Activated CD8-positive, alpha-beta memory T cell treated with anti-CD3 and anti-CD28 coated beads, Interleukin-2, amount 50 U/mL, for 1 hour (primary cell): Measurements from ENCODE around the gene SCP2.

ENCODE experiments used
- DNase-seq: peaks from one replicate; pipeline ENCODE4 v3.0.0-alpha.2; 2020; ENCODE audit errors: extremely low read depth

The SCP2 gene, protein sequence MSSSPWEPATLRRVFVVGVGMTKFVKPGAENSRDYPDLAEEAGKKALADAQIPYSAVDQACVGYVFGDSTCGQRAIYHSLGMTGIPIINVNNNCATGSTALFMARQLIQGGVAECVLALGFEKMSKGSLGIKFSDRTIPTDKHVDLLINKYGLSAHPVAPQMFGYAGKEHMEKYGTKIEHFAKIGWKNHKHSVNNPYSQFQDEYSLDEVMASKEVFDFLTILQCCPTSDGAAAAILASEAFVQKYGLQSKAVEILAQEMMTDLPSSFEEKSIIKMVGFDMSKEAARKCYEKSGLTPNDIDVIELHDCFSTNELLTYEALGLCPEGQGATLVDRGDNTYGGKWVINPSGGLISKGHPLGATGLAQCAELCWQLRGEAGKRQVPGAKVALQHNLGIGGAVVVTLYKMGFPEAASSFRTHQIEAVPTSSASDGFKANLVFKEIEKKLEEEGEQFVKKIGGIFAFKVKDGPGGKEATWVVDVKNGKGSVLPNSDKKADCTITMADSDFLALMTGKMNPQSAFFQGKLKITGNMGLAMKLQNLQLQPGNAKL

DNA sequence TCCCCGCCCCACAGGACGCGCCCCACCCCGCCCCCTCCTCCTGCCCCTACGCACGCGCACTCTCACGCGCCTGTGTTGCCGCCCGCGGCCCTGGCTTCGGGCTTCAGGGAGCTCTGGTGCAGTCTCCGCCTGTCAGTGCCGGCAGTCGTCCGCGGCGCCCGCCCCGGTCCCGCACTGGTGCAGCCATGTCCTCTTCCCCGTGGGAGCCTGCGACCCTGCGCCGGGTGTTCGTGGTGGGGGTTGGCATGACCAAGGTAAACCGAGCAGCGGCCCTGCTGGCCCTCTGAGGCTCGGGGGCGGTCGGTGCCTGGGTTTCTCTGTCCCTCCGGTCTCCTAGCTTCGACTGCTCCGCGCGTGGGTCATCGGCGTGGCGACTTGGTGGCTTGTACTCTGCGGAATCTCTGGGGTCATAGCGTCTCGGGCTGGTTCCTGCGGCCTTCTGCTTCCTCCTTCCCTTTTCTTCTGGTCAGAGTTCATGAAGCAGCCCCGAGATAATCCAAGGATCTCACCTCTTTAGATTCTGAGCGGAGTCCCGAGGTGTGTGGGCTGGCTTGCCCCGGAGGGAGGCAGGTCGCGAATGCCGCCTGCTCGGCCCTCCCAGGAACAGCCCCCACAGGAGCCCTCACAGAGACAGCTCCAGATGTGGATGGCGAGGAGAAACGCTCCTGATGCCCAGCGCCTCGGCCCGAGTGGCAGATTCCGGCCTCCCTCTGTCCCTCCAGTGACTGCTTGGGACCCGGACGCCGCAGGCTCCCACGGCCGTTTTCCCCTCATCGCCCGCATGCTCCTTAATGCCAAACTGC lies at the start of gene SCP2:
SCP2 (plus strand) TSS at position 65 of the 803 bp plus-strand sequence; CDS start at position 186, 121 bp downstream.
- peak; percentile 44 for DNase-seq

DNA sequence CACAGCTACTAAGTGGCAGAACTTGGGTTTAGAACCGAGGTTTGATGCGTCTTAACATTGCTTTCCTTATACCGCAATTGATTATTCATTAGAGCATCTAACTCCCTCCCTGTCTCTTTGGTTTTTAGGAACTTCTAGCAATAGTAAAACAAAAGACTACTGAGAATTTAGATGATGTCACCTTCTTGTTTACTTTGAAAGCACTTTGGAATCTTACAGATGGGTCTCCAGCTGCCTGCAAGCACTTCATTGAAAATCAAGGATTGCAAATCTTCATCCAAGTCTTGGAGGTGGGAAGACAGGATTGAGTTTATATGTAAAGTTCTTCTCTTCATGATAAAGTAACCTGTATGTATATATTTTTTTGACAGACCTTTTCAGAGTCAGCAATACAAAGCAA lies 49.5 kb upstream of the SCP2 start:
- DNase-seq: no peak

DNA sequence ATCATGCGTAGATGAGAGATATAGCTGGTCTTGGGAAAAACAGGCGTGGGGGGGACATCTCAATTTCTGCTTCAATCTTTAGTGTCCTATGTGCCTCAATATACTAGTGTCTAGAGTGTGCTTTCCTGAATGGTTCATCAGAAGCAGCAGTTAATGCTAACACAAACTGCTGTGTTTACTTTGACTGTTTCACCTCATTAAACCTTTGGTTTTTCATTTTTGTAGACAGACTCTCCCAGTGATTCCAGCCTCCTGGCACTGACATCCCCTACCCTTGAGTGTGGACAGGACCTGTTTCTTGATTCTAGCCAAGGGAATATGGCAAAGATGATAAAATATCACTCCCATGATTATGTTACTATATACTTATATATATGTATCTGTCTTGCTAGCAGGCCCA lies 46.9 kb upstream of the SCP2 start:
- DNase-seq: no peak

DNA sequence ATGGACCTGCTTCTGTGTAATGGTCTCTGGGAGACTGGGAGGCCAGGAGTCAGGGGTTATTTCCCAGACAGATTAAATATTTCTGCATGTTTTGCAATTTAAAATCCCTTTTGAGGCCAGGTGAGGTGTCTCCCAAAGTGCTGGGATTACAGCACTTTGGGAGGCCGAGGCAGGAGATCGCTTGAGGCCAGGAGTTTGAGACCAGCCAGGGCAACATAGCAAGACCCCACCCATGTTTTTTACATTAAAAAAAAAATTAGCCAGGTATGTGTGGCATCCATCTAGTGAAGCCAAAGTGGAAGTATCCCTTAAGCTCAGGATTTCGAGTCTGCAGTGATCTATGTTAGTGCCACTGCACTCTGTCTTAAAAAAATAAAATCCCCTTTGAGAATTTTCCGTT lies 39.6 kb upstream of the SCP2 start:
- no peak for DNase-seq

DNA sequence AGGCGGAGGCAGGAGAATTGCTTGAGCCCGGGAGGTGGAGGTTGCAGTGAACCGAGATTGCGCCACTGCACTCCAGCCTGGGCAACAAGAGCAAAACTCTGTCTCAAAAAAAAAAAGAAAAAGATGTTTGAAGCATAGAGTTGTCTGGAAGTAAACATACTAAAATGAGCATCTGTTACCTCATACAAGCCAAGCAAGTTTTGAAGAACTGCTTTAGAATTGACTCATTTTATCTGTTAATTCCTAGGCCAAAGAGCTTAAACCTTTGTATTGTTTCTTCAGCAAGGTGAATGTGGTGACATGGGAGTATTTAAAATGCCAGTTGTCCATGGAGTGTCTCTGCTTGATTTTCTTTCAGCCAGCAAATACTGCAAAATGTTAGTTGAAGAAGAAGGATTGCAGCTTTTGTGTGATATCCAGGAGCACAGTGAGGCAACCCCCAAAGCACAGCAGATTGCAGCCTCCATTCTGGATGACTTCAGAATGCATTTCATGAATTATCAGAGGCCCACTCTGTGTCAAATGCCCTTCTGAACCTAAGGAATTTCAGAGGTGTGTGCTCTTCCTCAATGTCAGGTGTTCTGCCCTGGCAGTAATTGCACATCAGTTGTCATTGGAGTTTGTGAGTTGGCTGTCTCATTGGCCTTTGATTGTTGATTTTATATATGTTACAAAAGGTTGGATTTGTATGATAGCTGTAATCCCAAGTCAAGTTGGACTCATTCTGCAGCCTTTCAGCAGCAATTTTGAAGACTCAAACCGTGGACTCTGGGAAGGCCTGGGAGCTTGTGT lies 34.5 kb upstream of the SCP2 start:
- no peak for DNase-seq

DNA sequence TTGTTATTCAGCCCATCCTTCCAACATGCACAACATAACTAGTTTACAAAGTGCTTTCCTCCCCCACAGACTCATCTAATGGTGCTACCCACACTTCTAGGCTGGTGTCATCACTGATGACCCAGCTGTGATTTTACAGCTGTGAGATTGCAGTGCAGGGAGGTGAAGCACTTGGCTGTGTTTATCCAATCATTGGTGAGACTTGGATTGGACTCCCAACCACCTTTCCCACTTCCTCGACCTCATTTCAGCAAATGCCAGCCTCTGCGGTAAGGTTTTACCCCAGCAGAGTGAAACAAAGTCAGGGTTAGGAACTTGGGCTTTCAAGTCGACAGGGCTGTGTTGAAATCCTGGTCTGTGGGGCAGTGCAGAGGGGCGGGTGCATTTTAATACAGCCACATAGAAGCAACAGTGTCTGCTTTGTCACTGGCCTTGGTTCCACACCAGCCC lies 27.6 kb upstream of the SCP2 start:
- no peak for DNase-seq

DNA sequence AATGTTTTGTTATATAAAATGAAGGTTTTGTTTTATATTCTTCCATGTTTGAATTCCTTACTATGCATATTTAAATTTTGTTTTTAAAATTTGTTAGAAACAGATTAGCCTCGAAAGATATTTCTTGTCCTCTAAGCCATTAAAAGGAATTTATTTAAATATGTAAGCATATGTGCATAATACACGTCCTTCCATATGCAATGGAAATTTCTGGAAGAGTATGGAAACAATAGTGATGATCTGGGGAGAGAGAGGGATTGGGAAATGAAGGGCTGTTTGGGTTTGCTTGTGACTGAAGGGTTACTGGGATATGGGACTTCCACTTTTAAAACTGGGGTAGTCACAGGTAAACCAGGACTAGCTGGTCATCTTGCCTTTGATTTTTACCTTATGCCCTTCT lies 26.7 kb upstream of the SCP2 start:
- DNase-seq: no peak

DNA sequence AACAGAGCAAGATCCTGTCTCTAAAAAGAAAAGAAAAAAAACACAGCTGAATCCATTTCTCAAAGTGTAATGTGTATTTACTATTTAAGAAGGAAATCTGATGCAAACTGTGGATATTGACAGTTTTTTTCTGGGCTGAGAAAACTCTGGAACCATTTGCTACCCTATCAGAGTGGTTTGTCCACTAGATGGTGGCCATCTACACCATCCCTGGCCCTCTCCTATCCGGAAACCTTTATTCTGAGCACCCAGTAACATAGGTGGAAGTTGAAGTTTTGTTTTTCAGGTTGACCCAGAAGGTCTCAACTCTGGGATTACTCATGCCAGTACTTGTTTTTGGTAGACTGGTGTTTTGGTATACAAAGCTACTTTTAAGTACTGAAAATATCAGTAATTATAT lies 25.7 kb upstream of the SCP2 start:
- DNase-seq: no peak

DNA sequence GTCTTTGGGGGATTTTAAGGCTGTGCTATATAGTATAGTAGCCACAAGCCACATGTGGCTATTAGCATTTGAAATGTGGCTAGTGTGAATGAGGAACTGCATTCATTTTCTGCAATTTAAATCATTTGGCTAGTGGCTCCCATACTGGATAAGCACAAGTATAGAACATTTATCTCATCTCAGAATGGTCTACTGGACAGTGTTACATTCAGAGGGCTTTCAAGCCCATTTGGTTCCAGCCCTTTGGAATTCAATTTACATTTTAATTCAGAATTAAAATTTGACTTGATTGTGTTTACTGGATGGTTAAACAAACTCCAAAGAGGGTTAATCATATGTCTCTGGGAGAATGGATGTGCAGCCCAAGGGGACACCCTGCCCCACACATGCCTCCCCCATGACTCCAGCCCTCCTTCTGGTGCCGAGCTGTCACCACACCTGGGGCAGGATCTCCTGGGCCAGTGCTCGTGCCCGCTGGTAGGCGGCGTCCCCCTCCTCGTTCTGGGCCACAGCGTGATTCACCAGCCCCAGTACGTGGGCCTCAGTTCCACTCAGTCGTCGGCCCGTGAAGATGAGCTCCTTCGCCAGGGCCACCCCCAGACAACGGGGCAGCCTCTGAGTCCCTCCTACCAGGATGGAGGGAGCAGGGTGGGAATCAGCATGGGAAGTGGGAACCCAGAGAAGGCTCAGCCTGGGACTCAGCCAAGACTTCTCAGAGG lies 22.7 kb upstream of the SCP2 start:
- DNase-seq: no peak

DNA sequence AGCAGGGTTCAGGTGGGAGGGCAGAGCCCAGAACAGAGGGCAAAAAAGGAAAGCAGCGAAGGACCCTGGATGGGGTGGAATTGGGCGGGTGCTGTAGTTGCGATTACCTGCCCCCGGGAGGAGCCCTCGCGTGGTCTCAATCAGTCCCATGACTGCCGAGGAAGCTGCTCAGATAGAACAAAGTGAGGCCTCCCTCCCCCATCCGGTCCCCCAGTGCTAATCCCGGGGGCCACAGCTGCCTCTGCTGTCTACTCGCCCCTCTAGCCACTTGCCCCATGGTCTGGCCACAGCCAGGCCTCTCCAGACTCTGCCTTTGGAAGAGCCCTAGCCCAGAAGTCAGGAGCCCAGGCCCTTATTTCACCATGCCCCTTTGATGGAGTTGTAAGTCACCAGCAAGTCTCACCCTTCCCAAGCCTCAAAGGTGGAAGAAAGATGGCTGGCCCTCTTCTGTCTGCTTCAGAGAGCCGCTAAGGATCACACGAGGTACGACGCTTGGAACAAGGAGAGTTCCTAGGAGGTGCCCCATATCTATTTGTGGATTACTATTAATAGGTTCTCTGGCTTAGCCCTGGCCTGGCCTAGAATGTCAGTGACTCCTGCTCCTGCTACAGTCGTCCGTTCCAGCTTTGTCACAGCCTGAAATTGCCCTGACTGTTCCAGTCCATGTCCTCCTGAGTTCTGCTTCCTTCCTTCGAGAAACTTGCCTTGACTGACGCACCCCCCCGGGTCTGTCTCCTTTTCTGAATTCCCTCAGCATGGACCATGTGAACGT lies 22.0 kb upstream of the SCP2 start:
- no peak for DNase-seq

DNA sequence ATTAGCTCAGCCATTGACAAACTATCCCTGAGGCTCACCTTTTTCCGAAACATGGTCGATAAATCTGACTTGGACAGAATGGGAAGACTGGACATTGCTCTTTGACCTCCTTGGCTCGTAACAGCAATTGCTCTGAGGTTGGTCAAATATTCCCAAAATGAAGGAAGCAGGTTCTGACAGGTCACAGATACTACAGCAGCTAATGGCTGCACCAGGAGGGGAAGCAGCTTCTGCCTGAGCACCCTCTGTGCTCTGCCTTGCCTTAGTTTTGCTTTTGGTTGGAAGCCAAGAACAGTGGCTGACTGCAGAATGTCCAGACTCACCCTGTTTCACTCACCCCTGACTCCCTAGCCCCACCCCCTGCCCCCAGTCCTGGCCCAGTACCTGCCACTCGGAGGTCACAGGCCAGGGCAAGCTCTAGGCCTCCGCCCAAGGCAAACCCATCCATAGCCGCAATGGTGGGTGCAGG lies 20.9 kb upstream of the SCP2 start:
- no peak for DNase-seq

DNA sequence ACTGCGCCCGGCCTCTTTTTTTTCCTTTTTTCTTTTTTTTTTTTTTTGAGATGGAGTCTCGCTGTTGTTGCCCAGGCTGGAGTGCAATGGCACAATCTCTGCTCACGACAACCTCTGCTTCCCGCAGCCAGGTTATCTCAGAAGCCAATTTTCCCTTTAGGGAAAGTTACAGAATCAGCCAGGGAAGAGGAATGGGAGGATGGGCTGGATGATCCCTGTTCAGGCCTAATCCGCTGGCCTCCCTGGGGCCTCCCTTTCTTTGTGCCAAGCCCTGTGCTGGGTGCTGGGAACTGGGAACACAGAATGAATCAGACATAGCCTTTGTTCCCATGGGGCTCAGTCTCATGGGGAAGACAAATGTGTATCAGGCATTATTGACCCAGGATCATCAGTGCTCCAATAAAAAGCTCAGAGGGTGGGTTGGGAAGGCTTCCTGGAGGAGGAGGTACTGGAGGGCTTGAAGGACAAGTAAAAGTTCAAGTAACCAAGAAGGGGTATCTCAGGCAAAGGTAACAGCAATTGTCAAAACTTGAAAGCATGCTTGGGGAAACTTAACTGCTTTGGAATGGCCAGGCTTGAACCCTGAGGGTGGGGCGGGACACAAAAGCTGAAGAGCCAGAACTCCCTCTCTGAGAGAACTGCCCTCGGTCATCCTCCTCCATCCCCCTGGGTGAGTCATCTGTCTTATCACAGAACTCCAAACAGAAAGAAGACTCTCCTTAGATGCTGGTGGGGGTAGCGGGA lies 19.8 kb upstream of the SCP2 start:
- no peak for DNase-seq

DNA sequence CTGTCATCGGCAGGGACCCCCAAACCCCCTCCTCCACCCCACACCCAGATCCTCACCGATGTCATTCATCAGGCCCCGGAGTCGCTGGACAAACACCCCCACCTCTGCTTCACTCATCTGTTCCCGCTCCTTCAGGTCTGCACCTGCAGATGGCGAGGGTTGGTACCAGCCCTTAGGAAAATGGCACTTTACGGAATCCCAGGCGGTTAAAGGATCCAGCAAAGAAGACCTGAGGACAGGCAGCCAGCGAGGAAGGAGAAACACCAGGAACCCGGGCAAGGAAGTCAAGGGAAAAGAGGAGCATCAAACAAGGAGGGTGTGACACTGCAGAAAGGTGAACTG lies 19.3 kb upstream of the SCP2 start:
- no peak for DNase-seq

DNA sequence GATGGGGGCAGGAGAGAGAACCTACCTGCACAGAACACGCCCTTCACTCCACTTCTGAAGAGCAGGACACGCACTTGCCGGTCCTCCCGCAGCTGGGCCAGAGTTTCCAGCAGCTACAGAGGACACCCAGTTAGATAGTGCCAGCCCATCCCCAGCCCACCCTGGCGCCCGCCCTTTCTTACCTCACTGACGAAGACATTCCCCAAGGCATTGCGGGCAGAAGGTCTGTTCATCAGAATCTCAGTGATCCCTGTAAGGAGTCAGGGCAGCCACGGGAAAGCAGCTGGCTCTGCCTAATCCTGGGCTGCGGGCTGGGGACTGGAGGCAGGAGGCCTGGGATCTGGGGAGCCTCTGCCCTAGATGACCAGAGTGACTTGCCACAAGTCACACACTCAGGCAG lies 15.5 kb upstream of the SCP2 start:
- no peak for DNase-seq

DNA sequence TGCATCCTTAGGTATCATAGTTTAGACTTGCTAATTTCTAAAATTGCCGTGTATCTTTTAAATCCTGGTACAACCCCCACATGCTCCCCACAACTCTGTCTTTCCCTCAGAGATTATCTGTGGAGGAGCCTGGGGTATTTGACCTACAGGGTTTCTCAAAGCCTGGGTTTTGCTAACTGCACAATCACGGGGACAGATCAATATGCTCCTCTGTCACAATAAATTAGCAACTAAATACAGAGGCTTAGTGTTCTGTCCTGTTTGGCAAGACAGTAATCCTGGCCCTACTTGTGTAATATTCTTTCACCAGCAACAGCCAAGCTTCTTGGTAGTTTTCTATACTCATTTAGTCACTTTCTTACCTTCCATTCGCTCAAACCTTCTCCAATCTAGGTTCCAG lies 14.1 kb upstream of the SCP2 start:
- DNase-seq: no peak

DNA sequence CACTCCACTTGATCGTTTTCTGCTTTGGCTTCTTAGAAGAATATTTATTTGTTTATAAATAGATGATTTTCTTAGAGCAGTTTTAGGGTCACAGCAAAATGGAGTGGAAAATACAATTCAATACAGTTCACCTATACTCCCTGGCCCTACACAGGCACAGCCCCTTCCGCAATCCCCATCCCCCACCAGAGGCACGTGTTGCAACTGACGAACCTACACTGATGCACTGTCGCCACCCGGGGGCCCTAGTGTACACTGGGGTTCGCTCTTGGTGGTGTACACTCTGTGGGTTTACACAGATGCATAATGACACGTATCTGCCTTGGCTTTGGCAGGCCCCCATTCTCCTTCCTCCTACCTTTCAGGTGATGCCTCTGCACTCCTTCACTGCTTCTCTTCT lies 13.5 kb upstream of the SCP2 start:
- DNase-seq: no peak

DNA sequence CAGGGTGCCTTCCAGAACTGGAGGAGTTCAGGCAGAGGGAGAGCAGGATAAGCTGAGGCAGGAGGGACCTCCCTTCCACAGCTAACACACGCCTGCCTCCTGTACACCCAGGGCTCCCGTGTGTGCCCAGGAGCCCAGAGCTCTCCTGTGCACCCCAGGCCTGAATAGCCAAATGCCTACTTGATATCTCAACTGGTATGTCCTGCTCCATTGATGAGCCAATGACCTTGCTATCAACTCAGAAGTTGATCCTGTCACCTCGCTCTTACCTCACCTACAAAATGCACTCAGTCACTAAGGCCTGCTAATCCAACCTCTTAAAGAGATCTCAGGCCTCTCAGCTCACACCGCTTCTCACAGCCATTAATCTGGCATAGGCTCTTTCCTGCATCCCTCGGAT lies 12.6 kb upstream of the SCP2 start:
- no peak for DNase-seq

DNA sequence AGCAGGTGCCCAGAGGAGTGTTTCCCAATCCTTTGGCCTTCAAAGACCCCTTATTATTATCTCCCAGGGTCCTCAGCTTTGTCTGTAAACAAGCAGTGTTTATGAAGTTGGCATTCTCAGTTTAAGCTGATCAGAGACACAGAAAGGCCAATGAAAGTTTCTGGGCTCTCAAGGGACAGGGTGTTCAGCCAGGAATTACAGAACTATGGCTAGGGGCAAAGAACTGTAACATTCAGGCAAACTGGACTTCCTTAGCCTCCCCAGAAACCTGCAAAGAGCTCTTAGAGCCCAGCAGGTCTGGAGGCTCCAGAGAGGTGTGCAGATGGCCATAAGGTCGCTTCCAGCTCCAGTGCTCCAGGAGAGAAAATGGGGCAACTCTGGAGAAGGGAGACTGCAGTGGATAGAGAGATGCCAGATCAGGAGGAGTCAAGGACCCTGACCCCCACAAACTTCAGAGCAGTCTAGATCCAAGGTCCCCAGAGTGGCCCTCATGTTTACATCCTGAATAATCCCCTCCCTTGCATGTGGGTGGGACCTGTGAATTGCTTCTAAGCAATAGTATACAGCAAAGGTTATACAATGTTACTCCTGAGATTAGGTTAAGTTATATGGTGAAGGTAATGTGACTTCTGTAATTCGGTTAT lies 11.7 kb upstream of the SCP2 start:
- no peak for DNase-seq

DNA sequence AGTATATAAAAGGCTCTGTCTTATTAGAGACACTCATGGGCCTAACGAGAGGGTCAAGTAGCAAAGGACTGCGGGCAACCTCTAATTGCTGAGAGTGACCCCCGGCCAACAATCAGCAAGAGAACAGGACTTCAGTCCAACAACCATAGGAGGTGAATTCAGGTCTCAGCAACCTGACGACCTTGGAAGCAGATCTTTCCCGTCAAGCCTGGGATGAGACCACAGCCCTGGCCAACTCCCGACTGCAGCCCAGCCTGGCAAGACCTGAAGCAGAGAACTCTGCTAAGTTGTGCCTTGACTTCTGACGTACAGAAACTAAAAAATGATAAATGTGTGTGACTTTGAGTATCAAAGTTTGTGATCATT lies 11.2 kb upstream of the SCP2 start:
- DNase-seq: no peak
